ENCODE results near the gene RBM33.
"Not testable (repeated sequence)": the region's sequence is repeated elsewhere in the genome, so short reads cannot be mapped to it uniquely, and the experiment has no call there.

The RBM33 gene

DNA sequence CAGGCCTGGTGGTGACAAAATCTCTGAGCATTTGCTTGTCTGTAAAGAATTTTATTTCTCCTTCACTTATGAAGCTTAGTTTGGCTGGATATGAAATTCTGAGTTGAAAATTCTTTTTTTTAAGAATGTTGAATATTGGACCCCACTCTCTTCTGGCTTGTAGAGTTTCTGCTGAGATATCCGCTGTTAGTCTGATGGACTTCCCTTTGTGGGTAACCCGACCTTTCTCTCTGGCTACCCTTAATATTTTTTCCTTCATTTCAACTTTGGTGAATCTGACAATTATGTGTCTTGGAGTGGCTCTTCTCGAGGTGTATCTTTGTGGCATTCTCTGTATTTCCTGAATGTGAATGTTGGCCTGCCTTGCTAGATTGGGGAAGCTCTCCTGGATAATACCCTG is 46.2 kb downstream of the RBM33 start:
- not testable (repeated sequence) for DNase-seq (ENCODE audit: low spot score)

DNA sequence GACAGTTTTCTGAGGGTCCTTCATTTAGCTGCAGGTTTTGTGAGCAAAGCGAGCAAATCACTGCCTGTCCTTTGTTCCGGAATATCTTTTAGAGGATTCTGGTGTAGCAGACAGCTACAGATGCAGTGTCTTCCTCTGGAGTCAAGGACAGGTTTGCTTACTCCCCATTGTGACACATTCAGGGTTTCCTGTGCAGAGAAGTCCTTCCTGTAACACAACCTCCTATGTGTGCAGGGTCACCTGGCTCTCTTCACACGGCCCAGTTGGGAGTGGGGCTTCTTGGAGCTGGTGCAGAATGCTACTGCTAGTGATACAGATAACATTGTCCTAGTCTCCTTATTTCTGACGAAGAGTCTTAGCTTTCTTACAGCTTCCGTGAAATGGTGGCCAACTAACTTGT is 47.9 kb downstream of the RBM33 start:
- DNase-seq (ENCODE audit: low spot score) = no peak

DNA sequence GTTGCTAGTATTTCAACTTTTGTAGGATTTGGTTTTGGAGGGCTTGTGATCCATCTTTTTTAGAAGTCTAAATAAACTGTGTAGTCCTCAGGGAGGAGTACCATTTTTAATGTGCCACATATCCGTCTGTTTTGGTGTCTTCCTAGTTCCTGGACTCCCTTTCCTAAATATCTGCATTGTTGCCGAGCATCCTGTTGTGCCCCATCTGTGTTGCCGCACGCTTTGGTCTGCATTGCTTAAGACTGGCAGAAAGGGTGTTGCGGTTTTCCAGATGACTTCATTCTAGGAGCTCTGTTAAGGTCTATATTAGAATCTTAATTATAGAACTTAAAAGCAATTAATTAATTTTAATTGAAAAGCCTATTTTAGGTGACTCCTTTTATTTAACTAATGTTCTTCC is 49.4 kb downstream of the RBM33 start:
- DNase-seq (ENCODE audit: low spot score) = no peak

DNA sequence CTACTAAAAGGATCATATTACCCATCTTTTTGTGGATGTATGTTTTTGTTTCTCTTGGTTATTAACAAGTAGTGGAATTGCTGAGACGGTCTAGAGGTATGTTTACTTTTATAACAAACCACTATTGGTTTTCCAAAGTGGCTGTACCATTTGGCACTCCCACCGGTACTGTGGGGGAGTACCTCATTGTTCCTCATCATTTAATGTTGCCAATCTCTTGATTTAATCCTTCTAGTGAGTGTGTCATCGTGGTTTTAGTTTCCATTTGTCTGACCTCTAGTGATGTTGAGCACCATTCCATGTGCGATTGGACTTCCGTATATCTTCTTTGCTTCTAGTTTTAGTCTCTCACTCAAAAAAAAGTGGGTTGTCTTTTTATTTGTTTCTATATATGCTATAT is 50.4 kb downstream of the RBM33 start:
- no peak for DNase-seq (ENCODE audit: low spot score)

DNA sequence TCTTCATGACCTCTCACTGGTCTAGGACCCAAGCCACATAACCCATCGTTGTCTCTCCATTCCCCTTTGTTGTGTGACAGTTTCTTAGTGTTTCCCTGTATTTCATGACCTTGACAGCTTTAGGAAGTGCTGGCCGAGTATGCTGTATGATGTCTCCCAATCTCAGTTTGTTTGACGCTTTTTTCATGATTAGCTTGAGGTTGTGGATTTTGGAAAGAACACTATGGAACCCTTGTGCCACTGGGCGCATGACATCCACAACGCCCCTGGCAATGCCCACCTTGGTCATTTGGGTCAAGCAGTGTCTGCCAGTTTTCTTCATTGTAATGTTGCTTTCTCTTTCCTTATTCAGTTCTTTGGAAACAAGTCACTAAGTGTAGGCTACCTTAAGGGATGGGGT is 52.3 kb downstream of the RBM33 start:
- DNase-seq (ENCODE audit: low spot score) = no peak

DNA sequence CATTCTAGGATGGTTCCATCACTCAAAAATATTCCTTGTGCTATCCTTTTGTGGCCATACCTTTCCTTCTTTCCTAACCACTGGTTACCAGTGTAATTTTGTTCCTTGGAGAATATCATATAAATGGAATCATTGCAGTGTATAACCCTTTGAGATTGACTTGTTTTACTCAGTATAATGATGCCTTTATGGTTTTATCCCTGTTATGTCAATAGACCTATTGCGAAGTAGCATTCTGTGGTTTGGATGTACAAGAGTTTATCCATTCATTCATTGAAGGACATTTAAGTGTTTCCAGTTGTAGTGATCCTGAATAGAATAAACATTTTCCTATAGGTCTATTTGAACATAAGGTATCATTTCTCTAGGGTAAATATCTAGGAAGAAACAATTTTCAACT is 54.2 kb downstream of the RBM33 start:
- no peak for DNase-seq (ENCODE audit: low spot score)

DNA sequence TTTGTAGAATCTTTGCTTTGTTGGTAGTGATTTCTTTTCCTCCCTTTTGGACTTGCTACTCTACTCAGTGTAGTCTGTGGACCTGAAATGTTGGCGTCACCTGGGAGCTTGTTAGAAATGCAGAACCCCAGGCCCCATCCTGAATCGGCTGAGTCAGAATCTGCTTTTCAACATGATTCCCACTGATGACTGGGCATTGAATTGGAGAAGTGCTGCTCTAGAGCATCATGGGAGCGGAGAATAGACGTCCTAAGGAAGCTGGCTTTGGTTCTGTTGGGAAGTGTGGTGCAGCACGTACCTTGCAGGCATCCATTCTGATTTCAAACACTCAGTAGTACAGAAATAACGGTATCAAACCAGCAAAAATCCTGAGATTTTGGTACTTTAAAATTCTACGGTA is 54.7 kb downstream of the RBM33 start:
- no peak for DNase-seq (ENCODE audit: low spot score)

DNA sequence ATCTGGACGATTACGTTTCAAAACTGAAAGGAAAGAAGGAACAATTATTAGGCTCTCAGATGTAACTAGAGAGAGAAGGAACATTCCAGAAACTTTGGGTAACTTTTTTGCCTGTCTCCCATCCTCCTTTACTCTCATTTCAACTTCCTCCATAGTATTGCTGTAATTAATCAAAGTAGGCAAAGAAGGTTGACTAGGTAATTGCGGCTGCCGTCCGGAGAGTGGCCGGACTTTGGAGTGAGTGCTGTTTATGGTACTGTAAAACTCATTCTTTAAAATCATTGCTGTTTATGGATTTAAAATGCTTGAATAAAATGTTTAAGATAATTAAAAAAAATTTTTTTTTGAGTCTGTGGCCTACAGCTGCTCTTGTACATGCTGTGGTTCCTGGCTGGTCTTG is 56.4 kb downstream of the RBM33 start:
- no peak for DNase-seq (ENCODE audit: low spot score)

DNA sequence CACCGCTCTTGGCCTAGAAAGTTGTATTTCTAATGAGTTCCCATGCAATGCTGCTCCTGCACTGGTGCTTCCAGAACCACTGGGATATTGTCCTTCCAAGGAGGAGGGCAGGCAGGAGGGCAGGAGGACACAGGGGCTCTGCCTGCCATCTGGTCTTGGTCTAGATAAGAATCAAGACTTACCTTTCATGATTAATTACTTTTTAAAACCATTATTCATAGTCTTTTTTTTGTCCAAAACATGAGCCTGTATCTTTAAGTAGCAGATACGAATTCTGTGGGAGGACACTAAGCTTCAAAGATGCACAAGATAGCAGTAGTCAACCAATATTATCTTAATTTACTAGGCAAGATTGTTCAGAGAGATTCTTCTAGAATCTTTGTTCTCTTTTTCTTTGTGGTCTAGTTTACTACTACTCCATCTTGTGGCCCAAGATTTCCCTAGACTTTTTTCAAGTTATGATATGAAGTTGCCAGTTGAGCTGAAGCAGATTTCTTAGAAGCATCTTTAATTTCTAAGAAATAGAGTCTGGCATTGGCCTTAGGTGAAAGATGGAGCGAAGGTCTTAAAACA is 57.6 kb downstream of the RBM33 start:
- DNase-seq (ENCODE audit: low spot score) = no peak

DNA sequence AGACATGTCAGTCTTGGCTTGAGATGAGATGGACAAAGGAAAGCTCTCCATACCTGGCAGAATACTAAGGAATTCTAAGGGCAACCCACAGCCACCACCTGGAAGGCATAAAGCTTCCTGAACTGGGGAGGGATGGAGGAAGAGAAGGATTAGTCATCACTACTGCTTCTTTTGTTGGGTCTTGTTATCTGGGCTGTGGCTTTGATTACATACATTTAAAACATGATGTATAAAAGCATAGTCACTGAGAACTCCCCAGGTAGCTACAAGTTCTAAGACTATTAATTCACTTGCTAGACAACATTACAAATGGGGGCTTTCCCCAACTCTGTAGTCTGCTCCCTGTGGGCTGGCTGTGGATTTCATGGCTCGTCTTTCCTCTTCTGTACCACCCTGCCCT is 58.2 kb downstream of the RBM33 start:
- DNase-seq (ENCODE audit: low spot score) = no peak

DNA sequence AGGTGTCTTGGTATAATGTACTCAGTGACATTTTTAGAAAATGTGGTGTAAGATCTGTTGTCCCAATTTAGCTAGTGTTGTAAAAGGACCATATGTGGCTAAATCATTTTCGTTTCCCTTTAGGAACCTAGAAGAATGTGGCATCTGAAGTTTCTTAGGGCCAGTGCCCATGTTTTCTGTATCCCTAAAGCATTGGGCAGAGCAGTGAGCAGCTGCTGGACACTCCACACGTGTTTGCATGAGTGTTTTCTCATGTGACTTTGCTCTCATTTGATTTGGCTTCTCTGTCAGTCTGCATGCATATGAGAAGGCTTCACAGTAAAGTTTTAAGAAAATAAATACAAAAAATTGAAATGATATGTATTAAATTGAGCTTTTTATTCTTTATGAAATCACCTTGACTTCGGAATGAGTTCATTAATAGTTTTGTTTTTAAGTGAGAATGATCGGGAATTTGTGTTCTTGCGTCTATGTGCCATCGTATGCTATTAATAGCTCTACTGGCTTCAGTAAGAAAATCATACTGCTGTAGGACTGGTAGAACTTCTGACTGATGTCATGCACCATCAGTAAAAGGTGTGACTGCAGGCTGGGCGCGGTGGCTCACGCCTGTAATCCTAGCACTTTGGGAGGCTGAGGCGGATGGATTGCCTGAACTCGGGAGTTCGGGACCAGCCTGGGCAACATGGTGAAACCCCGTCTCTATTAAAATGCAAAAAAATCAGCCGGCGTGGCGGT is 61.3 kb downstream of the RBM33 start:
- no peak for DNase-seq (ENCODE audit: low spot score)

DNA sequence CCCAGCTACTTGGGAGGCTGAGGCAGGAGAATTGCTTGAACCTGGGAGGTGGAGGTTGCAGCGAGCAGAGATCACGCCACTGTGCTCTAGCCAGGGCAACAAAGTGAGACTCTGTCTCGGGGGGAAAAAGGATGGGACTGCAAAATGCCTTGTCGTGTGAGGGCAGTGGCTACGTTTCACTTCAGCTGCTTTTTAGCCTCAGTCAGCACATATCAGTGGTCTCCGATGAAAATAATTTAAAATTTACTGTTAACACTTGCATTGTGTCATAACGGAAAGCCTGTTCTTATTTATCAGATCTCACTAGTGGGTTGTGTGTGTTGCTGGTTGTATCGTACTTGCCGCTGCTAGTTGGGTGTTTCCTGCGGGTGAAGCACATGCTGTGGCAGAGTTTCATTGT is 61.9 kb downstream of the RBM33 start:
- DNase-seq (ENCODE audit: low spot score) = no peak

DNA sequence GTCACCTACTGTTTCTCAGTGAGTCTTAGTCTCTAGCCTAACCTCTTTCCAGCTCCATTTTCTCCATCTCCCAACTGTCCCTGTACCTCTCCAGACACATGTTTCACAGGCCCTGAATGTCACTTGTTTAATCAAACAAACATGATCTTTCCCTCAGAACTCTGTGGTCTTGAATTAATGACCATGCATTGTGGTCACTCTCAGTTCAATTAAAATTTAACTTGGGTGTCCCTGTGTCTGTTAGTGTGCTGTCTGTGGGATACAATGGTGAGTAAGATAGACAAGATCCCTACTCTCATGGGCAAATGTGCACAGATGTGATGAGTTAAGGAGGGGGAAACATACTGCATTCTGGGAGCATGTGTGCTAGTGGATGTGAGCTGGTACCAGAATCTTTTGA is 65.0 kb downstream of the RBM33 start:
- DNase-seq (ENCODE audit: low spot score) = no peak

DNA sequence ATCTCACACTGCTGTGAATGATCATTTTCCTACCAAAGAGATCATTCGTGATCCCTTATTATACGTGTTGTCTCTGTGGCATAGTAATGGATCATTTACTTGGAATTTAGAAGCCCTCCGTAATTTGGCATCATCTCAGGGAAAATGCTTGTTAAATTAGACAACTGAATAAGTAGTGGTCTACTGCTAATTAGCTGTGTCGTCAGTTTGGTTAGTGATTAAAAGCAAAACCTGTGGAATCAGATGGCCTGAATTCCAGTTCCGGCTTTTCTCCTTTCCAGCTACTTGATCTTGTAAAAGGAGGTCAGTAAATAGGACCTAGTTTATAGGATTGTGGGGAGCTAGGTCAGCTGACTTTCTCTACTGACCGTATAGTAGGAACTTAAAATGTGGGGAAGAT is 65.6 kb downstream of the RBM33 start:
- DNase-seq (ENCODE audit: low spot score) = no peak

DNA sequence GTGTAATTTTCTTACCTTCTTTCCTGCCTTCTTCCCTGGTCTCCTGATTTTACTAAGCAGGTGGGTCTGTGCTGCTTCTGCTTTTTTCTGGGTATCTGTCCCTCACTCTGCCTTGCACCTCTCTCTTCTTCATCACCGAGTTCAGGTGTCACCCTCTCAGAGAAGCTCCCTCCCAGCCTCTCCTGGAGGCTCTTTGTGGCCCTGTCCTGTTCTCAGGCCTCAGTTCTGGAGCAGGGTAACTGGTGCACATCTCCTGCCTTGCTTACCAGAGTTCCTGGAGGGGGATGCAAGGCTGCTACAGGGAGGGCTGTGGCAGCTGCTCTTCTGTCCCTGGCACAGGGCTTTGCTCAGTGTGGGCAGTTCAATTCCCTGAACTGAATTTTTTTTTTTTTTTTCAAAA is 66.1 kb downstream of the RBM33 start:
- no peak for DNase-seq (ENCODE audit: low spot score)

DNA sequence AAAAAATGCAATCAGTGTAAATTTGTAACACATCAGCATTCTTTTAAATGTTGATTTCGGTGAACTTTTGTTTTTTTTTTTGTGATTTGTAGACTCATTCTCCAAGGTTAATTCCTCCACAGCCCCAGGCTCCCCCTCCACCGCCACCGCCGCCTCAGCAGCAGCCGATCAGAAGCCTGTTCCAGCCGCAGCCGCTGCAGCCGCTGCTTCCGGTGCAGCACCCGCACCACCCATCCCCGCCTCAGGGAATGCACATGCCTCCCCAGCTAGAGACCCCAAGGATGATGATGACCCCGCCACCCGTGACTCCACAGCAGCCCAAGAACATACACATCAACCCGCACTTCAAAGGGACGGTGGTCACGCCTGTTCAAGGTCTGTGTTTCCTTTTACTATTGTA is 66.6 kb downstream of the RBM33 start:
- no peak for DNase-seq (ENCODE audit: low spot score)

DNA sequence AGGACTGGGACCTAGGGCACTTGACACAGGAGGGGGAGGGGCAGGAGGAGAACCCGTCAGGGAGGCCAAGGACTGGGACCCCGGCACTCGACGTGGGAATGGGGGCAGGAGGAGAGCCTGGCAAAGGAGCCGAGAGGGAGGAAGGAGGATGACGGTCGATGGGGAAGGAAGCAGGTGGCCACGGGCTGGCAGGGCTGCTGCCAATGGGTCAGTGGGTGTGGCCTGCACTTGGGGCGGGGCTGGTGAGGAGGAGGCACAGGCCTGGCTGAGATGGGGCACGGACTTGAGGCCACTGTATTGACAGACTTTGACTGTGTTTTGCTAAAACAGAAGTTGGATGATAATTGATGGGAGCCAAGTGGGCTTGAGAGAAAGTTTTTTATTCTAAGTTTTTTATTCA is 68.9 kb downstream of the RBM33 start:
- no peak for DNase-seq (ENCODE audit: low spot score)

DNA sequence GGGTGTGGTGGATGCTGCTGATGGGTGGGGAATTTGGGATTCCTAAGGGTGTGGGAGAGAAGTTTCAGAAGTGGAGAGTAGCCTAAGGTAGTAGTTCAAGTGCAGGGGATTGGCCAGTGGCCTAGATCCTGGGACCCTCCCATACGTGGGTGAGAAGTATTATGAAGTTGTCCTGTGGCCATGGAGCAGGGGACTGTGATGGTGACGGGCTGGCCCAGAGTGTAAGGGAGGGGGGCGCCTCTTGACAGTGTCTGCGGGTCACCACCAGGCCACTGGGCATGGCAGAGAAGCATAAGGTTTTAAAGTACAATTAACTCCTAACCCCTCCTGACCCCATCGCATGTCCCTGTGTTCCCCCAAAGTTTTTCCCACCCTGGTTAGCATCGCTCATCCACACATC is 70.2 kb downstream of the RBM33 start:
- no peak for DNase-seq (ENCODE audit: low spot score)

DNA sequence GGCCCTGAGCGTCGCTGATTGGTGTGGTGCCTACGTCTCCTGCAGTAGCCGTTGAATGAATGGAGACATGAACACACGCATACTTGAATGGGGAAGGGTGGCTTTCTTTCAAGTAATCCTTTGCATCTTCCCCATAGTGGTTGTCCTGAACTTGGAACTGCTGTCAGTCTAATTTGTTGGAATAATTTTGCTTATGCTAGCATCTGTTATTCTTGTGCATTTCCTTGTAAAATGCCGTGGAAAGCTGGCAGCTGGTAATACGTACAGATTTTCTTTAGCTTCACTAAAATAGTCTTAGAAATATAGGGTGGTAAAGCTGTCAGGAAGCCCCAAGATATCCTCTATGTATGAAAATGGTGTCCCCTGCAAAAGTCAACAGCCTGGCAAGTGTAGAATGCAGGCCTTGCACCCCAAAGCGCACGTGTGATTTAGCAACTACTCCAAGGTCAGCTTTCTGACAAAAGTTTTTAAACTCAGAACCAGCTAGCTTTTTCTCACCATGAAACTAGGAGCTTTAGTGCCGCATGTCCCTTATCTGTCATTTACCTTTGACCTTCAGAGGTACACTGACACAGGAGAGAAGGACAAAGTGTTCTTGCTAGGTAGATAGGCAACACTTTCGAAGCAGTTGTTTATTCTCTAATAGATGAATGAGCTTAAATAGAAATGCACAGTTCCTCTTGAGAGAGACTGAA is 70.8 kb downstream of the RBM33 start:
- DNase-seq (ENCODE audit: low spot score) = no peak

DNA sequence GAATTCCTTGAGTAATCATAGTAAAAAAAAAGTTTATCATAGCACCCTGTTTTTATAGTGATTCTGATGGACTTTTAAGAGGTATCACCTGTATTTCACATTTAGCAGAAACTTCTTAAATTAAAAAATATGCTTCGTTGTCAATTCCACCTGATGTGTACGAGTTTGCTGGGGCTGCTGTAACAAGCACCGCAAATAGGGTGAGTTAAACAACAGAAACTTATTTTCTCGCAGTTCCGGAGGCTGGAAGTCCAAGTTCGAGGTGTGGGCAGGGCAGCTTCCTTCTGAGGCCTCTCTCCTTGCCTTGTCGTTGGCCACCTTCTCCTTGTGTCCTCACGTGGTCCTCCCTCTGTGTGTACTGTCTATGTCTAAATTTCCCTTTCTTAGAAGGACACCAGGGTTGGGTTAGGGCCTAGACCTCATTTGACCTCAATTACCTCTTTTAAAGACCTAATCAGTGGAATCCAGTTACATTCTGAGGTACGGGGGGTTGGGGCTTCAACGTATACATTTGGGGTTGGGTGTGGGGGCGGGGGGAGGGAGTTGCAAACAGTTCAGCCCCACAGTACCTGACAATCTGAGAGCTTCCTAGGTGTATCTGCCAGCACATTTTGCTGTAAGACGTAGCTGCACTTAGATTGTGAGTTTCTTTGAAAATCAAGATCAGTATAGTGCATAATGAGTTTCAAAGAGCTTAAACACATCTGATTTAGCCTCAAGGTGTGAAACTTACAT is 72.7 kb downstream of the RBM33 start:
- no peak for DNase-seq (ENCODE audit: low spot score)

DNA sequence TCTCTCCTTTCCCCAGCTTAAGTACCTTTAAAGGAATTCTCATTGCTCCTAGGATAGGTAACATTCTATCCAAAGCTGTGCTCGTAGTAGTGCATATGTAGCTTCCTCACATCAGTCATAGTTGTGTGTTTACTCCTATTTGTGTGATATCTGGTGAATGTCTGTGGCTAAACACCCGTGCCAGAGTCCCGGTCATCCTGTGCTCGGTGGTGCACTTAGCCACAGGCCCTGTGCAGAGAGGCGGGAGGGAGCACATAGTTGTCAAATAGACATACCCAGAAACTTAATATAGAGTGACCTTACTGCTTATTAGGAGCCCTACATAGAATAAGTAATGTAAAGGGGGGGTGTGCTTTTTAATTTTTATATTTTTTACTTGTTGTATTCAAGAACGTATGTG is 76.6 kb downstream of the RBM33 start:
- no peak for DNase-seq (ENCODE audit: low spot score)

DNA sequence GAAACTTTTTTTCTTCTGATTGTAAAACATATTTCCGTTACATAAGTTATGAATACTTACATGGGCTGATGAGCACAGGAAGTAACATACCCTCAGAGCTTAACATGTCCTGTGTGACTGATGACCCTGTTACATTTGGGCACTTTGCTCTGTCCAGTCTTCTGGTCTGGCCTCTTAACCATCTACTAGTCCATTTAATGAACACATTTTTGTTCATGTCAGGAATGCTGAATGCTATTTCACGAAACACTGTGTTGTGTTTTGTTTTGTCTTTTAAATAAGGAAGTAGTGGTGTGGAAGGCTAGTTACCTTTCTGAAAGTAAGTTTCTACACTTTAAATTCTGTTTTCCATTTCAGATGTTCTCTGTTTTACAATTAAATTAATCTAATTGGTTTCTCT is 77.7 kb downstream of the RBM33 start:
- DNase-seq (ENCODE audit: low spot score) = no peak

DNA sequence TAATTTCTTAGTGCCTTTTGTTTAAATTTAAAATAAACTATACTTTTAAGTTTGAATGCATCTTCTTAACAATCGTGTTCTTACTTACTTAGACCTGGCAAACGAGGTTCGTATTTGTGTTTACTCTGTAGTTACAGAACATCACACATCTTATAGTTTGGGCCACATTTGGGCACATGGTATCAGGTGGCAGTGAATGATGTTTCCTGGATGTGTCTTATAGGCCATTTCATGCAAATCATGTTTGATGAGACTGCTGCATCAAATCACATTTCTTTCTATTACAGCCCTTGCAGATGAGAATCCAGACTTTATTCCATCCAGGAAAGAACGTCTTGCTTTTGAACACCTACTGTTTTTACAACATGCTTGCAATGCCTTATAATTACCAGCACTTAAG is 78.5 kb downstream of the RBM33 start:
- no peak for DNase-seq (ENCODE audit: low spot score)
